Measurements from ENCODE around the gene RHOBTB1. TPM values are rescaled to one million over a fixed set of nuclear protein-coding genes. Genes with fewer than 3 reads are reported as not detected.

The RHOBTB1 gene
- total and polyA plus RNA-seq, 12 donors: 4.3 to 20.5 (median 12.3) TPM

- H3K27me3 ChIP-seq: no peaks in the 10 kb centered on the region
- DNase-seq (peak in 1 of 2 donors; percentile 38), ATAC-seq (peak; percentile 67 to 95 (median 90))
- H3K9me3 ChIP-seq: no peaks in the 10 kb centered on the region
- H3K4me3 ChIP-seq: no peak overlapping the region
- H3K4me1 ChIP-seq: peaks cover 0 to 29% (median 11%) of the 10 kb centered on the region in 9 donors
- TF ChIP-seq, protein P1, sequence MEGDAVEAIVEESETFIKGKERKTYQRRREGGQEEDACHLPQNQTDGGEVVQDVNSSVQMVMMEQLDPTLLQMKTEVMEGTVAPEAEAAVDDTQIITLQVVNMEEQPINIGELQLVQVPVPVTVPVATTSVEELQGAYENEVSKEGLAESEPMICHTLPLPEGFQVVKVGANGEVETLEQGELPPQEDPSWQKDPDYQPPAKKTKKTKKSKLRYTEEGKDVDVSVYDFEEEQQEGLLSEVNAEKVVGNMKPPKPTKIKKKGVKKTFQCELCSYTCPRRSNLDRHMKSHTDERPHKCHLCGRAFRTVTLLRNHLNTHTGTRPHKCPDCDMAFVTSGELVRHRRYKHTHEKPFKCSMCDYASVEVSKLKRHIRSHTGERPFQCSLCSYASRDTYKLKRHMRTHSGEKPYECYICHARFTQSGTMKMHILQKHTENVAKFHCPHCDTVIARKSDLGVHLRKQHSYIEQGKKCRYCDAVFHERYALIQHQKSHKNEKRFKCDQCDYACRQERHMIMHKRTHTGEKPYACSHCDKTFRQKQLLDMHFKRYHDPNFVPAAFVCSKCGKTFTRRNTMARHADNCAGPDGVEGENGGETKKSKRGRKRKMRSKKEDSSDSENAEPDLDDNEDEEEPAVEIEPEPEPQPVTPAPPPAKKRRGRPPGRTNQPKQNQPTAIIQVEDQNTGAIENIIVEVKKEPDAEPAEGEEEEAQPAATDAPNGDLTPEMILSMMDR (IDR thresholded peaks at IDR 0.05): peak; percentile 29 to 70 (median 55)
- intact Hi-C loops (cut with DNase I): loop anchor here in 9 of 10 donors (1.0 to 10.0 kb wide), 5 partner anchors 59 to 402 kb away; partner anchors contain the start of gene RHOBTB1 (in 1 of the 9)
- H3K36me3 ChIP-seq: peaks cover 0 to 79% (median 21%) of the 10 kb centered on the region in 9 donors
- H3K27ac ChIP-seq: peak overlapping the region in 7 of 10 donors; percentile 2 to 64 (median 52)
- 30 to 41% methylated on average over 6 of the region's 6 CpGs for WGBS, 2 donors
Observed at GRCh38 chr10:60883187-60883586, 60.8 kb downstream of the RHOBTB1 start.

- H3K27me3 ChIP-seq: no peaks in the 10 kb centered on the region
- ATAC-seq: no peak
- H3K9me3 ChIP-seq: no peaks in the 10 kb centered on the region
- DNase-seq: no peak
- H3K4me3 ChIP-seq: no peak overlapping the region
- H3K36me3 ChIP-seq: peaks cover 0 to 74% (median 5%) of the 10 kb centered on the region in 9 donors
- intact Hi-C loops (cut with DNase I): loop anchor here in 2 of 10 donors (5.0 to 10.0 kb wide), 2 partner anchors 53 to 64 kb away; partner anchors contain the start of gene RHOBTB1 (in 1 of the 2)
- 93% methylated on average over 3 of the region's 3 CpGs for WGBS, 2 donors
- H3K4me1 ChIP-seq: peaks cover 0 to 14% (median 0%) of the 10 kb centered on the region in 9 donors
- TF ChIP-seq, protein P1 (IDR thresholded peaks at IDR 0.05): no peak
- no peak overlapping the region for H3K27ac ChIP-seq
Observed at GRCh38 chr10:60878224-60878623, 65.8 kb downstream of the RHOBTB1 start.

DNA sequence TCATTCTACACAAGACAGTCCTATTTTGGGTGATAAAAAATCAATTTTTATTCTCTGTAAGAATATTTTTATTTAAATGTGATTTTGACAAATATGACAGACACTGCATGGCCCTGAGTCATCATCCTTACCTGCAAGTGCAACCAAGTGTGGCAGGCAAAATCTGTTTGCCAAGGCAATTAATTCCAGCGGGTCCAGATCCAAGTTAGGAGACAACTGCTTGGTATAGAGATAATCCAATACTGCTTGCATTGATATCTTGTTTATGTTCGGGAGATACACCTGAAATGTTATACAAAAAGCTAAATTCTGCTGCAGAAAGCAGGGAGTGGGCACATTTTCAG lies 66.2 kb downstream of the RHOBTB1 start:
- Histone ChIP-seq H3K27ac (no peak overlapping the region), H3K4me1 (peaks cover 0 to 9% (median 0%) of the 10 kb centered on the region in 9 donors), H3K9me3 (no peaks in the 10 kb centered on the region), H3K4me3 (no peak overlapping the region), H3K36me3 (peaks cover 0 to 79% (median 5%) of the 10 kb centered on the region in 9 donors), H3K27me3 (no peaks in the 10 kb centered on the region)
- 96 to 99% methylated on average over 2 of the region's 2 CpGs for WGBS, 2 donors
- no peak for ATAC-seq
- TF ChIP-seq, protein P1 (IDR thresholded peaks at IDR 0.05): no peak
- intact Hi-C loops (cut with DNase I): loop anchor here in 2 of 10 donors (5.0 to 10.0 kb wide), 2 partner anchors 53 to 65 kb away; partner anchors contain the start of gene RHOBTB1 (in 1 of the 2)
- no peak for DNase-seq

GRCh38 chr10:60877061-60877776 lies 66.8 kb downstream of the RHOBTB1 start:
- H3K27me3 ChIP-seq: no peaks in the 10 kb centered on the region
- H3K36me3 ChIP-seq: peaks cover 0 to 84% (median 5%) of the 10 kb centered on the region in 9 donors
- no peak overlapping the region for H3K27ac ChIP-seq
- H3K9me3 ChIP-seq: no peaks in the 10 kb centered on the region
- TF ChIP-seq, protein P1 (IDR thresholded peaks at IDR 0.05): no peak
- ATAC-seq (no peak), DNase-seq (no peak)
- WGBS, 2 donors: 83 to 84% methylated on average over 3 of the region's 3 CpGs
- no peak overlapping the region for H3K4me3 ChIP-seq
- intact Hi-C loops (cut with DNase I): loop anchor here in 2 of 10 donors (5.0 to 10.0 kb wide), 2 partner anchors 52 to 65 kb away; partner anchors contain the start of gene RHOBTB1 (in 1 of the 2)
- H3K4me1 ChIP-seq: peaks cover 0 to 7% (median 0%) of the 10 kb centered on the region in 9 donors
